ENCODE data around the gene MPPED1. TPM values are rescaled to one million over a fixed set of nuclear protein-coding genes. Genes with fewer than 3 reads are reported as not detected.

Gene MPPED1
- total RNA-seq, 1 experiment from 2014 or later: 0.28 TPM

DNA sequence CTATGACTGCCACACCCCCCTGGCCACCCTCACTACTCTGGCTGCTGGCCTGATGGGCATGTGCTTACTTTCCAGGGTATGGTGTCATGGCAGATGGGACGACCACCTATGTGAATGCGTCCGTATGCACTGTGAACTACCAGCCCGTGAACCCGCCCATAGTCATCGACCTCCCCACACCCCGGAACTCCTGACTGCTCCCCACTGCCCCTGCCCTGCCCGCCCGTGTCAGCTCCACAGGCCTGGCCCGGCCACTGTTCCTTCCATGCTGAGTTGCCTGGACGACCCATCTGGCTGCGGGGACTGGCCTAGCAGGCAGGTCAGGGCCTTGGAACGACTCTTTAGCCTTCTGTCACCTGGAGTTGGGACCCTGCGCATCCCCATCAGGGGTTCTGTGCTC is 93.6 kb downstream of the MPPED1 start:
- Histone ChIP-seq H4K8ac (replicated peaks; ENCODE audit: insufficient read length, low read depth, low read length) (no peak overlapping the region), H3K79me2 (ENCODE audit: insufficient read depth, low read length) (no peaks in the 10 kb centered on the region), H3K27me3 (ENCODE audit: insufficient read depth, low read length) (no peaks in the 10 kb centered on the region), H3K9me3 (ENCODE audit: control insufficient read depth, low read depth, low read length) (no peaks in the 10 kb centered on the region), H2BK120ac (ENCODE audit: low read depth, low read length, poor library complexity, severe bottlenecking) (no peak overlapping the region), H2AFZ (ENCODE audit: low read length) (no peak overlapping the region), H3K4me2 (ENCODE audit: insufficient read depth, insufficient read length, low read length) (no peak overlapping the region), H2BK20ac (ENCODE audit: low read depth, low read length, poor library complexity, severe bottlenecking) (no peak overlapping the region), H3K14ac (ENCODE audit: insufficient read depth, low read length) (no peak overlapping the region; the same call in 1 of the 2 replicates), H2BK5ac (ENCODE audit: insufficient read length, low read length) (no peak overlapping the region), H2BK12ac (ENCODE audit: insufficient read length, low read depth, low read length) (no peak overlapping the region), H4K5ac (ENCODE audit: insufficient read length, low read depth, low read length) (no peak overlapping the region), H3K4me1 (ENCODE audit: insufficient read depth, low read length) (no peaks in the 10 kb centered on the region), H3K4ac (ENCODE audit: low read depth, low read length) (no peak overlapping the region), H3K23me2 (ENCODE audit: insufficient read length, low read depth, low read length, poor library complexity, severe bottlenecking) (no peaks in the 10 kb centered on the region), H3K56ac (ENCODE audit: insufficient read length, low read depth, low read length) (no peak overlapping the region), H4K20me1 (ENCODE audit: control insufficient read depth, insufficient read depth, insufficient read length) (no peaks in the 10 kb centered on the region), H2AK5ac (ENCODE audit: insufficient read length, low read length) (no peak overlapping the region), H3K9ac (ENCODE audit: extremely low read depth, insufficient read length, low read length) (no peak overlapping the region), H3K23ac (ENCODE audit: insufficient read length, low read depth, low read length) (no peak overlapping the region), H3K79me1 (ENCODE audit: insufficient read depth, low read depth, low read length, poor library complexity, severe bottlenecking) (no peaks in the 10 kb centered on the region), H3K27ac (ENCODE audit: insufficient read length, low read depth, low read length) (no peak overlapping the region), H3T11ph (ENCODE audit: low read length) (no peak overlapping the region), H4K91ac (ENCODE audit: insufficient read length, low read depth, low read length) (no peak overlapping the region), H2BK15ac (ENCODE audit: low read depth, low read length) (no peak overlapping the region), H3K18ac (ENCODE audit: insufficient read length, low read depth, low read length) (no peak overlapping the region)
- peaks cover 9% of the 10 kb centered on the region for H3K27me3 Mint-ChIP-seq (ENCODE audit: low read depth)
- WGBS (ENCODE audit: extremely low coverage, insufficient read length, low lambda C conversion rate): no CpG with 5 or more reads among the region's 14 CpGs
- no peak for TF ChIP-seq CTCF (conservative IDR thresholded peaks at IDR 0.05)
- H3K9me3 Mint-ChIP-seq: peaks cover 0 to 3% of the 10 kb centered on the region in 2 experiments; a peak in 1 of 5 replicates
- H3K4me1 Mint-ChIP-seq: no peaks in the 10 kb centered on the region
- no peak overlapping the region for H3K4me3 Mint-ChIP-seq
- peak overlapping the region in 1 of 3 experiments; percentile 62; a peak in 1 of 7 replicates for H3K27ac Mint-ChIP-seq
- no peak for DNase-seq
- no peaks in the 10 kb centered on the region for H3K36me3 Mint-ChIP-seq (ENCODE audit: insufficient read depth in 1 of 3, low read depth in 3 of 3)

All from H9 (cell line).